Upper lobe of right lung (tissue), 1 donor: Measurements from ENCODE around the gene AMELY. TPM values are rescaled to one million over a fixed set of nuclear protein-coding genes. Genes with fewer than 3 reads are reported as not detected.
"Not testable (repeated sequence)": the region's sequence is repeated elsewhere in the genome, so short reads cannot be mapped to it uniquely, and the experiment has no call there.

Experiments used
- ATAC-seq: fragments of 200-7000 bp; cut with Tn5 transposase; one replicate; pipeline ENCODE4 v1.9.1; 2020; ENCODE audit warnings: mild to moderate bottlenecking, moderate library complexity
- DNase-seq: peaks from one replicate; pipeline ENCODE4 v3.0.0-alpha.2; 2020
- H3K27ac ChIP-seq: fragments of 200-600 bp; one replicate; pipeline ENCODE4 v1.8.0; 2022
- H3K27me3 ChIP-seq: fragments of 200-600 bp; one replicate; pipeline ENCODE4 v1.8.0; 2022; ENCODE audit warnings: mild to moderate bottlenecking
- H3K36me3 ChIP-seq: fragments of 200-600 bp; one replicate; pipeline ENCODE4 v1.8.0; 2022
- H3K4me1 ChIP-seq: fragments of 200-600 bp; one replicate; pipeline ENCODE4 v1.8.0; 2022
- H3K4me3 ChIP-seq: fragments of 200-600 bp; one replicate; pipeline ENCODE4 v1.8.0; 2022; ENCODE audit warnings: mild to moderate bottlenecking
- H3K9me3 ChIP-seq: fragments of 200-600 bp; one replicate; pipeline ENCODE4 v1.8.0; 2022
- intact Hi-C: fragments of 100-400 bp; cut with DNase I; formaldehyde crosslinking; loops from one replicate; pipeline ENCODE4 v1.11.0; 2022
- total RNA-seq: library from RNA; stranded (reverse); fragmentation: NEBNext Ultra II Directional; extraction: Animal tissue kit (Norgen Biotek cat#: 25700); gene quantifications from one replicate; pipeline ENCODE4 v1.2.1, GENCODE V29; 2021
- TF ChIP-seq, protein P1 (sequence below): fragments of 200-600 bp; IDR thresholded peaks from one replicate; pipeline ENCODE4 v1.8.0; 2022; ENCODE audit warnings: antibody characterized with exemption
- donor health status: DM: no; HTN: yes; CAD: no; lungs with severe emphysema.

AMELY gene
- total RNA-seq, 1 donor from 2014 or later = not detected

DNA sequence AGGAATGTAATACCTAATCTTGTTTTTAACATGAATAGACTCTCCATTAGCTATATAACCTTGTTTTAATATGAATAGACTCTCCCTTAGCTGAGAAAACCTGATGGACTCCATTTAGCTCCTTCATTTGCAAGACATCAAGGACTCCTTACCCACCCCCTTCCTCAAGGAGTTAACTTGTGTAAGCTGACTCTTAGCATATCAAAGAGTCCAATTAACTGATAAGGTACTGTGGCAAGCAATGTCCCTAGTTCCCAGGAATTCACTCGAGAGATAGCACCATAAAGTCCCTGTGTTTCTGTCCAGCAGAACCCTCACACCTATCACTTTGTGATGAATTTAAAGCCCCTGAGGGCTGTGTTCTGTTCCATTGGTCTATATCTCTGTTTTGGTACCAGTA lies 16.3 kb downstream of the AMELY start:
- Histone ChIP-seq H3K4me1 (no peaks in the 10 kb centered on the region), H3K9me3 (no peaks in the 10 kb centered on the region), H3K36me3 (no peaks in the 10 kb centered on the region), H3K4me3 (no peak overlapping the region), H3K27ac (no peak overlapping the region), H3K27me3 (no peaks in the 10 kb centered on the region)
- intact Hi-C loops = no loop called here
- no peak for ATAC-seq
- TF ChIP-seq, protein P1, sequence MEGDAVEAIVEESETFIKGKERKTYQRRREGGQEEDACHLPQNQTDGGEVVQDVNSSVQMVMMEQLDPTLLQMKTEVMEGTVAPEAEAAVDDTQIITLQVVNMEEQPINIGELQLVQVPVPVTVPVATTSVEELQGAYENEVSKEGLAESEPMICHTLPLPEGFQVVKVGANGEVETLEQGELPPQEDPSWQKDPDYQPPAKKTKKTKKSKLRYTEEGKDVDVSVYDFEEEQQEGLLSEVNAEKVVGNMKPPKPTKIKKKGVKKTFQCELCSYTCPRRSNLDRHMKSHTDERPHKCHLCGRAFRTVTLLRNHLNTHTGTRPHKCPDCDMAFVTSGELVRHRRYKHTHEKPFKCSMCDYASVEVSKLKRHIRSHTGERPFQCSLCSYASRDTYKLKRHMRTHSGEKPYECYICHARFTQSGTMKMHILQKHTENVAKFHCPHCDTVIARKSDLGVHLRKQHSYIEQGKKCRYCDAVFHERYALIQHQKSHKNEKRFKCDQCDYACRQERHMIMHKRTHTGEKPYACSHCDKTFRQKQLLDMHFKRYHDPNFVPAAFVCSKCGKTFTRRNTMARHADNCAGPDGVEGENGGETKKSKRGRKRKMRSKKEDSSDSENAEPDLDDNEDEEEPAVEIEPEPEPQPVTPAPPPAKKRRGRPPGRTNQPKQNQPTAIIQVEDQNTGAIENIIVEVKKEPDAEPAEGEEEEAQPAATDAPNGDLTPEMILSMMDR = no peak
- no peak for DNase-seq

DNA sequence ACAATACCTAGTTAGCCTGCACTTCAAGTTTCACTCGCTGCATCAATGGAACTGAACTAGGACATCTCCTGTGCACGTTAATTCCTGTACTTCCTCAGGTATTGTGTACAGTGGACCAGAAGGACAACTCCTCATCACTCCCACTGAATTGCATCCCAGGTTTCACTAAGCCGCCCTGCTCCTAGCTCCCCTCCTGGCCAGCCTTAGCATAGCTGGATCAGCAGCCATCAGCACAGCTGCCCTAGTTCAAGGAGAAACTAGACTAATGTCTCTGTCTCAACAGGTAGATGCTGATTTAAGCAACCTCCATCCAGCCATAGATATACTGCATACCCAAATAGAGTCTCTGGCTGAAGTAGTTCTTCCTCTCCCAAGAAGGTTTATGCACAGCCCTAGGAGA lies 17.1 kb downstream of the AMELY start:
- DNase-seq (no peak), ATAC-seq (no peak)
- no peaks in the 10 kb centered on the region for H3K27me3 ChIP-seq

GRCh38 chrY:6849384-6849783 lies 62.2 kb downstream of the AMELY start:
- no peaks in the 10 kb centered on the region for H3K36me3 ChIP-seq
- no peaks in the 10 kb centered on the region for H3K4me1 ChIP-seq
- ATAC-seq (no peak), DNase-seq (no peak)
- H3K9me3 ChIP-seq = no peaks in the 10 kb centered on the region
- intact Hi-C loops = no loop called here
- no peaks in the 10 kb centered on the region for H3K27me3 ChIP-seq
- H3K4me3 ChIP-seq = no peak overlapping the region
- no peak overlapping the region for H3K27ac ChIP-seq
- TF ChIP-seq, protein P1 = no peak

More for the DNA sequence above, 17.1 kb downstream of the AMELY start:
- Histone ChIP-seq H3K9me3 (no peaks in the 10 kb centered on the region), H3K4me1 (no peaks in the 10 kb centered on the region), H3K4me3 (no peak overlapping the region), H3K27ac (no peak overlapping the region), H3K36me3 (no peaks in the 10 kb centered on the region)
- TF ChIP-seq, protein P1 = no peak
- intact Hi-C loops = no loop called here

GRCh38 chrY:6842650-6843049 lies 68.9 kb downstream of the AMELY start:
- intact Hi-C loops, H3K9me3 ChIP-seq, DNase-seq, H3K4me1 ChIP-seq, H3K27me3 ChIP-seq, H3K27ac ChIP-seq, ATAC-seq, H3K36me3 ChIP-seq, H3K4me3 ChIP-seq: not testable (repeated sequence)

Other genes starting within 250 kb of the AMELY start
- 2.1 TPM for gene TBL1Y, start 1.1 kb downstream of the AMELY start, total RNA-seq